HT1080 (cell line): Measurements from ENCODE around the gene TECR. TPM values are rescaled to one million over a fixed set of nuclear protein-coding genes. Genes with fewer than 3 reads are reported as not detected.
"Not testable (repeated sequence)": the region's sequence is repeated elsewhere in the genome, so short reads cannot be mapped to it uniquely, and the experiment has no call there.

Source experiments
- DNase-seq: peaks from one replicate; pipeline ENCODE4 v3.0.0-alpha.2; 2015; ENCODE audit warnings: low read depth
- polyA plus RNA-seq, 2 experiments: library from polyadenylated mRNA; depleted of rRNA; stranded (reverse); fragments of >200 nt; gene quantifications; 2 replicates each; pipeline ENCODE4 v1.2.3, GENCODE V29; 2015
- total RNA-seq: library from RNA; depleted of rRNA; stranded (reverse); fragments of >200 nt; shearing (Covaris generic); gene quantifications from 2 replicates; pipeline ENCODE4 v1.2.3, GENCODE V29; 2014; rRNA removed

The TECR gene
- total RNA-seq: 97.1 and 144 TPM in 2 replicates
- 137 and 155 TPM in 2 replicates for polyA plus RNA-seq (2015; cell fraction: cytosol; rRNA removed)
- 170 and 179 TPM in 2 replicates for polyA plus RNA-seq (2015; cell fraction: nucleus; rRNA removed)

- DNase-seq: peak; percentile 100
Observed at GRCh38 chr19:14529254-14530004, at the start of gene TECR. Gene TECR, plus strand, starts transcription at chr19:14529594. Its CDS starts 103 bp downstream, at chr19:14529697.

GRCh38 chr19:14479975-14480699 is 49.3 kb upstream of the TECR start:
- DNase-seq: no peak

- no peak for DNase-seq
Observed at GRCh38 chr19:14480700-14481079, 48.7 kb upstream of the TECR start.

- DNase-seq: no peak
Observed at GRCh38 chr19:14482172-14482941, 47.0 kb upstream of the TECR start.

- no peak for DNase-seq
Observed at GRCh38 chr19:14487370-14488125, 41.8 kb upstream of the TECR start.

- DNase-seq: no peak
Observed at GRCh38 chr19:14492756-14493337, 36.5 kb upstream of the TECR start.

- DNase-seq: no peak
Observed at GRCh38 chr19:14494411-14494810, 35.0 kb upstream of the TECR start.

GRCh38 chr19:14494910-14495671 is 34.3 kb upstream of the TECR start:
- DNase-seq: no peak

- DNase-seq: no peak
Observed at GRCh38 chr19:14495672-14496028, 33.7 kb upstream of the TECR start.

- DNase-seq: peak; percentile 98
Observed at GRCh38 chr19:14496029-14496833, 33.2 kb upstream of the TECR start, which contains the start of gene GIPC1. Gene GIPC1, minus strand, starts transcription at chr19:14496127. Its CDS starts 13,151 bp downstream, at chr19:14482976.

GRCh38 chr19:14496834-14497227 is 32.6 kb upstream of the TECR start:
- no peak for DNase-seq

- no peak for DNase-seq
Observed at GRCh38 chr19:14497228-14497921, 32.0 kb upstream of the TECR start.

GRCh38 chr19:14502334-14503092 is 26.9 kb upstream of the TECR start:
- DNase-seq: no peak

- no peak for DNase-seq
Observed at GRCh38 chr19:14503285-14503684, 26.1 kb upstream of the TECR start.

- DNase-seq: not testable (repeated sequence)
Observed at GRCh38 chr19:14504575-14504974, 24.8 kb upstream of the TECR start.

GRCh38 chr19:14505488-14506239 is 23.7 kb upstream of the TECR start:
- DNase-seq: peak; percentile 93
